GM10248 (cell line): ENCODE results near the gene WBP2.

ENCODE experiments used
- CTCF ChIA-PET: fragments of 300-600 bp; sonication (Branson Sonifier 250); formaldehyde crosslinking; extraction: SDS; loops from one replicate; lab custom pipeline; 2021; ENCODE audit warnings: antibody characterized with exemption; lab: Yijun Ruan, JAX
- POLR2A ChIA-PET: fragments of 350-650 bp; sonication (Branson Sonifier 250); formaldehyde crosslinking; extraction: SDS; loops from one replicate; lab custom pipeline; 2020; ENCODE audit warnings: antibody characterized with exemption; lab: Yijun Ruan, JAX
- DNase-seq: peaks from one replicate; pipeline ENCODE4 v3.0.0; 2012; ENCODE audit errors: extremely low spot score
- CTCF ChIP-seq: IDR thresholded peaks from 2 replicates; pipeline ENCODE4 v1.5.1; 2012; ENCODE audit warnings: mild to moderate bottlenecking, low read depth; ENCODE audit errors: extremely low read depth, missing control alignments, control extremely low read depth

Gene WBP2

GRCh38 chr17:75895370-75896155 lies 40.4 kb upstream of the WBP2 start:
- DNase-seq: no peak
- ChIA-PET POLR2A (interaction anchor here (1.1 to 1.3 kb wide), 3 partner anchors 24 to 40 kb away, joined by 3 to 4 read pairs (median 4); partner anchors contain the start of gene WBP2), CTCF (interaction anchor here (1.0 to 5.1 kb wide), 20 partner anchors 9 to 142 kb away, joined by 3 to 30 read pairs (median 5); partner anchors contain the start of genes CDK3 and MRPL38)
- TF ChIP-seq CTCF: peak; percentile 9

- CTCF ChIA-PET: interaction anchor here (0.8 to 5.1 kb wide), 10 partner anchors 7 to 120 kb away, joined by 3 to 30 read pairs (median 6); partner anchors contain the start of gene MRPL38
These were observed 39.1 kb upstream of the WBP2 start for GRCh38 chr17:75894049-75894733.

GRCh38 chr17:75893305-75894048 lies 38.3 kb upstream of the WBP2 start:
- DNase-seq: no peak
- ChIA-PET CTCF (interaction anchor here (0.8 to 5.1 kb wide), 6 partner anchors 11 to 33 kb away, joined by 3 to 30 read pairs (median 4); partner anchors contain the start of gene MRPL38), POLR2A (no interaction called here)
- no peak for TF ChIP-seq CTCF

More at GRCh38 chr17:75894049-75894733, 39.1 kb upstream of the WBP2 start:
- no peak for TF ChIP-seq CTCF
- no peak for DNase-seq
- POLR2A ChIA-PET: no interaction called here

- TF ChIP-seq CTCF: no peak
- ChIA-PET CTCF (interaction anchor here (1.1 to 5.1 kb wide), 5 partner anchors 13 to 139 kb away, joined by 3 to 30 read pairs (median 6); partner anchors contain the start of gene MRPL38), POLR2A (no interaction called here)
- DNase-seq: no peak
These were observed 37.6 kb upstream of the WBP2 start for GRCh38 chr17:75892556-75893224.

- ChIA-PET CTCF (interaction anchor here (1.5 kb wide), 1 partner anchor 138 kb away, joined by 4 read pairs; no protein-coding TSS in a partner anchor), POLR2A (no interaction called here)
- no peak for TF ChIP-seq CTCF
- DNase-seq: no peak
These were observed 36.7 kb upstream of the WBP2 start for GRCh38 chr17:75891605-75892555.
